ACHN (cell line): ENCODE data around the gene ARIH1.
"Not testable (repeated sequence)": the region's sequence is repeated elsewhere in the genome, so short reads cannot be mapped to it uniquely, and the experiment has no call there.

Source experiments
- DNase-seq: peaks from one replicate; pipeline ENCODE4 v3.0.0-alpha.2; 2015
- in situ Hi-C: cut with HindIII; loops from 2 replicates; pipeline ENCODE4 v1.10.0; 2017; ENCODE audit warnings: low sequenced_read_pairs, low pct_ligation_motif_present, low pct_unique_long_range_greater_than_20kb

Gene ARIH1

DNA sequence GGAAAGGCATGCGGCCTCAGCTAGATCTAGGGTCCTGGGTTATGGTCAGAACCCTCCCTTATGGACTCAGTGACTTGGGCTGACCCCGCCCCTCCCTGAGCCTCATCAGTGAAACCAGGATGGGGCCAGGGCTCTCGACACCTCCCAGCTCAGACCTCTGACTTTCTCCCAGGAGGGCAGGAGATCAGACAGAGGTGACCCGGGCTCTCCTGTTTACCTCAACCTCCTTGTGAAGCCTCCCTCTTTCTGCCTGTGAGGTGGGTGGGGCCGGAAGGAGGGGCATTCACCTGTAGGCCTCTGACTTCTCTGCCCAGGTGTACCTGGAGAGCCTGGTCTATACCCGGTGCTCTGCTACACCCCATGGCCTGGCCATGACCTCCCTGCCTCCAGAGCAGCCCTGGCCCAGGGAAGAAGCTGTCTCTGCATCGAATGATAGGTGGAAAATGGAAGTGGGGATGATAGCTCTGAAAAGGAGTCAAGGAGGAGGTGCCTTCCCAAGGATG, 155.0 kb downstream of the ARIH1 start:
- DNase-seq, in situ Hi-C loops: not testable (repeated sequence)

DNA sequence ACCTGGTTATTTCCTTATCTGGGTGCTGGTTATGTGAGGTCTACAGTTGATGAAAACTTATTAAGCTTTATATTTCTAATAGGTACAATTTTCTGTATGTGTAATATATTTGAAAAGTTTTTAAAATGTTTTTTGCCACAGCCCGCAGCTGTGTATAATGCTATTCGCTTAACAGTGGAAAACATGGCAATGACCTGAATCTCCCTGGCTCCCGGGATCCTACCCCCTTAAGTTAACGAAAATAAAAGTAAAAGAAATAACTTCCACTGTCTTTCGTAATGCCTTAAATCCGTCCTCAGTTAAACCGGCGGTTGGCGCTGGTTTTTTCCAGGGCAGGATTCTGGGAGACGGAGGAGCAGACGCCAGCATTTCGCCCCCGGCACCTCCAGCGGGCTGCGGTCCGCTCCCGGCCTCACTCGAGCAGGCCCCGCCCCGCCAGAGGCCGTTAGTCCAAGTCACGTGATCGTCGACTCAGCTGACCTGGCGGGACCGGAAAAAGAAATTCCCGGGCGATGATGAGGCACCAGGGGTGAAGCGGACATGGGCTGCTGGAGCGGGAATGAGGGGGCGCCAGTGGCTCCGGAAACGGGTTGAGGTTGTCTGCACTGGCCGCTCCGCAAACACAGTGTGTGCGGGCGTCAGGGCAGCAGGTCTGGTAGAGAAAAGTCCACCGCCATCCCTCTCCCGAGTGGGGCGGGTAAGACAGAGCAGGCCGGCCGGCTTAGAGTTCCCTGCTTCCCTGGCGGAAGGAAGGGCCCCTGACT, 162.6 kb downstream of the ARIH1 start:
- DNase-seq: peak; percentile 77
- in situ Hi-C loops: not testable (repeated sequence)

DNA sequence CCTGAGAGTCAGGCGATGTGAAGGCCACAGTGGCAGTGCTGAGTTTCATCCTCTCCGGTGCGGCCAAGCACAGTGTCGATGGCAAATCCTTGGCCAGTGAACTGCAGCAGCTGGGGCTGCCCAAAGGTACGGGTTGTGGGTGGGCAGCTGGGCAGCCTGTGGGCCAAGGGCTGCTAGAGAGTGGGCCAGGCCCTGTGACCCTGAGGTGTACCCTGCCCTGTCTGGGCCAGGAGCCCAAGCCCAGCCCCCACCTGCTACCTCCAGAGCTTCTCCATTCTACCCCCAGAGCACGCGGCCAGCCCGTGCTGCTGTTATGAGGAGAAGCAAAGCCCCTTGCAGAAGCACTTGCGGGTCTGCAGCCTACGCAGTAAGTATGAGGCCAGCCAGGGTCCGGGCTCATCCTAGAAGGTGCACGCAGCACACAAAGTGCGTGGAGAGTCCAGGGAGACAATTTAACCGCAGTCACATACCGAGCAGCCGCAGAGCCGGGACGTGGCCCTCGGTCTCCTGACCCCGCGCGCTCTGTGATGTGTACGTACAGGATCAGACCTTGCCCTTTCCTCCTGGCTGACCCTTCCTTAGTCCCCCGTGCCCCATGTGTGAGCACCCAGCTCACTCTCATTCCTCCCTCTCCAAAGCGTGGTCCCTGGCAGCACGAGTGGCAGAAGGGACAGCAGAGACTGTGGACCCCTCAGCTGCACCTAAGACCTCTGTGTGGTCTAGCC, 165.8 kb downstream of the ARIH1 start:
- DNase-seq, in situ Hi-C loops: not testable (repeated sequence)

DNA sequence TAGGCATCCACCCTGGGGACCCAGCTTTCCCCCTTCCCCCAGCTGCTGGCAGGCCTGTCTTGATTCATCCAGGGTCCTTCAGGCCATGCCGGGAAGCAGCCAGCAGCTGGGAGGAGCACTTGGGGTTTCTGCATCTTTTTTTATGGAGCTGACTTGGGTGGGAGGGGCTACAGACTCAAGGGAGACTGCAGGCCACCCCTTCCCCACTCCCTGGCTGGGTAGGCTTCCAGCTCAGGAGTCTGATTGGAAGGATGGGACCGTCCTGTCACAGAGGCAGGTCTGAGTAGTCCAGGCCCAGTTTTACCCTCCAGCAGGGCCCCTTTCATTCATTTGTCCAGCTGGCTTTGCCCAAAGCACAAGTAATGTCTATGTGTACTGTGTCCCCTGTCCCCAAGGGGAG, 168.1 kb downstream of the ARIH1 start:
- in situ Hi-C loops: not testable (repeated sequence)

DNA sequence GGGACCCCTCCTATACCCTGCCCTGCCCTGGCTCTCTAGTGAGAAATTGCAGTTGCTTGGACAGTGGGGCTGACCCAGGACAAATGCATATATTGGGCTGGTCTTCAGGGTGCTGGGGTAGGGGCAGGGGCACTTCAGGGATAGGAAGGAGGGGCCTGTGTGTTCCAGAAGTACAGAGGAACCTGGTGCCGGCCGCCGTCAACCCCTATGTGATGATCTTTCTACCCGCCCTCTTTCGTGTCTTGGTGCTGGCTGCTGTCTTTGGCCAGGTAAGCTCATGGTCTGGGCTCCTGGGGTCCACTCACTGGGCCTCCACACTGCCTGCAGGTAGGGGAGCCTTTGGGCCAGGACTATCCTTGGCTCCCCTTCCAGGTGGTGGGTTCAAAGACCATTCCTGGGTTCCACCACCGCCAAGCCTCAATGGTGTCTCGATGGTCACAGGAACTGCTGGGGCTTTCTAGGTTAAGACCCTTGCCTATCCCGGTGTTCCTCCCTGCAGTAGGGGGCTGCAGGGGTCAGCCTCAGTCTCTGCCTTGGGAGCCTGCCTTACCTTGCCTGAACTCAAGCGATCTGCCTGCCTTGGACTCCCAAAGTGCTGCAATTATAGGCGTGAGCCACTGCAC, 174.6 kb downstream of the ARIH1 start:
- DNase-seq, in situ Hi-C loops: not testable (repeated sequence)

More for the DNA sequence above, 168.1 kb downstream of the ARIH1 start:
- DNase-seq: not testable (repeated sequence)
